Measurements from ENCODE around the gene ETV3. TPM values are rescaled to one million over a fixed set of nuclear protein-coding genes. Genes with fewer than 3 reads are reported as not detected.

The ETV3 gene
- total RNA-seq, 4 donors from 2014 or later, result 8.6 to 13.4 (median 11.4) TPM

- intact Hi-C loops (cut with DNase I; ENCODE audit: low total_unique reads), result no loop called here
- Histone ChIP-seq H3K4me3 (no peak overlapping the region), H3K27me3 (no peaks in the 10 kb centered on the region), H3K27ac (no peak overlapping the region), H3K4me1 (no peaks in the 10 kb centered on the region), H3K36me3 (no peaks in the 10 kb centered on the region), H3K9me3 (no peaks in the 10 kb centered on the region)
- in situ Hi-C loops (cut with MboI; ENCODE audit: low sequenced_read_pairs in 4 of 4), result loop anchor here in 3 of 4 donors (5.0 kb wide), 2 partner anchors 61 to 71 kb away; no protein-coding TSS in a partner anchor
- DNase-seq, result no peak
- TF ChIP-seq POLR2A (IDR thresholded peaks at IDR 0.05), result no peak
- ATAC-seq, result no peak
Observed at GRCh38 chr1:157091668-157092273, 46.4 kb downstream of the ETV3 start.

GRCh38 chr1:157091186-157091585, 47.0 kb downstream of the ETV3 start:
- Histone ChIP-seq H3K27me3 (no peaks in the 10 kb centered on the region), H3K9me3 (no peaks in the 10 kb centered on the region), H3K27ac (no peak overlapping the region), H3K4me3 (no peak overlapping the region), H3K4me1 (no peaks in the 10 kb centered on the region), H3K36me3 (no peaks in the 10 kb centered on the region)
- intact Hi-C loops (cut with DNase I; ENCODE audit: low total_unique reads), result no loop called here
- in situ Hi-C loops (cut with MboI; ENCODE audit: low sequenced_read_pairs in 4 of 4), result loop anchor here in 3 of 4 donors (5.0 kb wide), 2 partner anchors 61 to 71 kb away; no protein-coding TSS in a partner anchor
- ATAC-seq (no peak), DNase-seq (no peak)
- TF ChIP-seq POLR2A (IDR thresholded peaks at IDR 0.05) (no peak), CTCF (IDR thresholded peaks at IDR 0.05 in 4 of 5, conservative IDR thresholded peaks at IDR 0.05 in 1 of 5) (no peak)

GRCh38 chr1:157090771-157091170, 47.4 kb downstream of the ETV3 start:
- H3K9me3 ChIP-seq, result no peaks in the 10 kb centered on the region

GRCh38 chr1:157090196-157090647, 48.0 kb downstream of the ETV3 start:
- no peaks in the 10 kb centered on the region for H3K36me3 ChIP-seq

More at GRCh38 chr1:157090771-157091170, 47.4 kb downstream of the ETV3 start:
- DNase-seq (no peak), ATAC-seq (no peak)
- TF ChIP-seq CTCF (IDR thresholded peaks at IDR 0.05 in 4 of 5, conservative IDR thresholded peaks at IDR 0.05 in 1 of 5) (no peak), POLR2A (IDR thresholded peaks at IDR 0.05) (no peak)
- no peaks in the 10 kb centered on the region for H3K36me3 ChIP-seq
- H3K4me1 ChIP-seq, result no peaks in the 10 kb centered on the region
- intact Hi-C loops (cut with DNase I; ENCODE audit: low total_unique reads) (loop anchor here (1.0 kb wide), 1 partner anchor 66 kb away; no protein-coding TSS in a partner anchor), in situ Hi-C loops (cut with MboI; ENCODE audit: low sequenced_read_pairs in 4 of 4) (loop anchor here in 3 of 4 donors (5.0 kb wide), 2 partner anchors 62 to 72 kb away; no protein-coding TSS in a partner anchor)
- H3K27ac ChIP-seq, result no peak overlapping the region
- no peaks in the 10 kb centered on the region for H3K27me3 ChIP-seq
- H3K4me3 ChIP-seq, result no peak overlapping the region

More at GRCh38 chr1:157090196-157090647, 48.0 kb downstream of the ETV3 start:
- TF ChIP-seq CTCF (IDR thresholded peaks at IDR 0.05 in 4 of 5, conservative IDR thresholded peaks at IDR 0.05 in 1 of 5) (peak; percentile 77 to 96 (median 91)), POLR2A (IDR thresholded peaks at IDR 0.05) (no peak)
- ATAC-seq (peak; percentile 75 to 83), DNase-seq (peak; percentile 63 to 69)
- Histone ChIP-seq H3K27me3 (no peaks in the 10 kb centered on the region), H3K27ac (no peak overlapping the region), H3K9me3 (no peaks in the 10 kb centered on the region), H3K4me1 (no peaks in the 10 kb centered on the region), H3K4me3 (no peak overlapping the region)
- in situ Hi-C loops (cut with MboI; ENCODE audit: low sequenced_read_pairs in 4 of 4) (loop anchor here in 3 of 4 donors (5.0 kb wide), 2 partner anchors 62 to 72 kb away; no protein-coding TSS in a partner anchor), intact Hi-C loops (cut with DNase I; ENCODE audit: low total_unique reads) (loop anchor here (1.0 kb wide), 1 partner anchor 66 kb away; no protein-coding TSS in a partner anchor)

Measured in gastrocnemius medialis (tissue), 4 donors.